Vagina (tissue), 2 donors: ENCODE data around the gene PRIM2.
"Not testable (repeated sequence)": the region's sequence is repeated elsewhere in the genome, so short reads cannot be mapped to it uniquely, and the experiment has no call there.

Source experiments
- POLR2A ChIP-seq, 2 donors: fragments of 450-650 bp; IDR thresholded peaks; one replicate each; pipeline ENCODE4 v1.6.1; 2017; ENCODE audit warnings: antibody characterized with exemption in 2 of 2, mild to moderate bottlenecking in 2 of 2, moderate library complexity in 2 of 2
- TF ChIP-seq, protein P1 (sequence below), 3 experiments: fragments of 450-650 bp in 2 of 3; fragments of 200-600 bp in 1 of 3; sonication (generic) in 1 of 3; IDR thresholded peaks; one replicate each; pipeline ENCODE4 v1.5.1; 2017 to 2019; ENCODE audit warnings: antibody characterized with exemption in 3 of 3, mild to moderate bottlenecking in 2 of 3, moderate library complexity in 2 of 3

DNA sequence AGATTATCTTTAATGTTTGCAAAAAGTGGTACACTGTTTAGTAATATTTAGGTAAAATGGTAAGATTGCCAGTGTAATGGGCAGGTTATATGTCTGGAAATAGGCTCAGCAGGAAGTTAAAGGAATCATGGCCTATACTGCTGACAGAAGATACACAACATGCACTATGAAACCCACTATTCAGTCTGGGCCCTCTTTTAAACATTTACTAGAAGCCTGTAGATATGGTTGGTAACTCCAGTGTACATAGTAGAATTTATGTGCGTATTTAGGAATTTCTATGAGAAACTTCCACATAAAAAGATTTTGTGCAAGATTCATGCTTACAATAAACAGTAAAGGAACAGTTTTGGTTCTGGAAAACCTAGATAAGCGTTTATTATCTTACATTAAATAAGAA lies 178.8 kb downstream of the PRIM2 start:
- TF ChIP-seq, protein P1, sequence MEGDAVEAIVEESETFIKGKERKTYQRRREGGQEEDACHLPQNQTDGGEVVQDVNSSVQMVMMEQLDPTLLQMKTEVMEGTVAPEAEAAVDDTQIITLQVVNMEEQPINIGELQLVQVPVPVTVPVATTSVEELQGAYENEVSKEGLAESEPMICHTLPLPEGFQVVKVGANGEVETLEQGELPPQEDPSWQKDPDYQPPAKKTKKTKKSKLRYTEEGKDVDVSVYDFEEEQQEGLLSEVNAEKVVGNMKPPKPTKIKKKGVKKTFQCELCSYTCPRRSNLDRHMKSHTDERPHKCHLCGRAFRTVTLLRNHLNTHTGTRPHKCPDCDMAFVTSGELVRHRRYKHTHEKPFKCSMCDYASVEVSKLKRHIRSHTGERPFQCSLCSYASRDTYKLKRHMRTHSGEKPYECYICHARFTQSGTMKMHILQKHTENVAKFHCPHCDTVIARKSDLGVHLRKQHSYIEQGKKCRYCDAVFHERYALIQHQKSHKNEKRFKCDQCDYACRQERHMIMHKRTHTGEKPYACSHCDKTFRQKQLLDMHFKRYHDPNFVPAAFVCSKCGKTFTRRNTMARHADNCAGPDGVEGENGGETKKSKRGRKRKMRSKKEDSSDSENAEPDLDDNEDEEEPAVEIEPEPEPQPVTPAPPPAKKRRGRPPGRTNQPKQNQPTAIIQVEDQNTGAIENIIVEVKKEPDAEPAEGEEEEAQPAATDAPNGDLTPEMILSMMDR (IDR thresholded peaks at IDR 0.05), result not testable (repeated sequence)
- not testable (repeated sequence) for TF ChIP-seq POLR2A (IDR thresholded peaks at IDR 0.05)
